Osteocyte (in vitro differentiated cells): Measurements from ENCODE around the gene LRRC4C. TPM values are rescaled to one million over a fixed set of nuclear protein-coding genes. Genes with fewer than 3 reads are reported as not detected.

Experiments
- DNase-seq: peaks from one replicate; pipeline ENCODE4 v3.0.0; 2021; ENCODE audit warnings: mixed read lengths; ENCODE audit not compliant: unreplicated experiment; ENCODE audit errors: extremely low spot score
- H3K27ac Mint-ChIP-seq: one replicate; pipeline ENCODE4 v1.8.0; 2021; ENCODE audit warnings: mild to moderate bottlenecking, mixed read lengths; ENCODE audit not compliant: unreplicated experiment
- H3K27me3 Mint-ChIP-seq: one replicate; pipeline ENCODE4 v1.8.0; 2021; ENCODE audit warnings: mixed read lengths; ENCODE audit not compliant: unreplicated experiment
- H3K36me3 Mint-ChIP-seq: one replicate; pipeline ENCODE4 v1.8.0; 2021; ENCODE audit warnings: mixed read lengths; ENCODE audit not compliant: unreplicated experiment
- H3K4me1 Mint-ChIP-seq: one replicate; pipeline ENCODE4 v1.8.0; 2021; ENCODE audit warnings: mixed read lengths; ENCODE audit not compliant: unreplicated experiment
- H3K4me3 Mint-ChIP-seq: one replicate; pipeline ENCODE4 v1.8.0; 2021; ENCODE audit warnings: mild to moderate bottlenecking, moderate library complexity, mixed read lengths; ENCODE audit not compliant: unreplicated experiment
- H3K9me3 Mint-ChIP-seq: one replicate; pipeline ENCODE4 v1.8.0; 2021; ENCODE audit warnings: mixed read lengths; ENCODE audit not compliant: unreplicated experiment
- CTCF ChIP-seq: fragments of 200-600 bp; sonication (generic); IDR thresholded peaks from 2 replicates; pipeline ENCODE4 v1.5.0; 2021; ENCODE audit warnings: antibody characterized with exemption, mild to moderate bottlenecking, moderate library complexity
- total RNA-seq: library from RNA; stranded (reverse); gene quantifications from 2 replicates; pipeline ENCODE4 v1.2.1, GENCODE V29; 2021

The LRRC4C gene
- total RNA-seq, 1 donor from 2014 or later: 0.16 TPM

DNA sequence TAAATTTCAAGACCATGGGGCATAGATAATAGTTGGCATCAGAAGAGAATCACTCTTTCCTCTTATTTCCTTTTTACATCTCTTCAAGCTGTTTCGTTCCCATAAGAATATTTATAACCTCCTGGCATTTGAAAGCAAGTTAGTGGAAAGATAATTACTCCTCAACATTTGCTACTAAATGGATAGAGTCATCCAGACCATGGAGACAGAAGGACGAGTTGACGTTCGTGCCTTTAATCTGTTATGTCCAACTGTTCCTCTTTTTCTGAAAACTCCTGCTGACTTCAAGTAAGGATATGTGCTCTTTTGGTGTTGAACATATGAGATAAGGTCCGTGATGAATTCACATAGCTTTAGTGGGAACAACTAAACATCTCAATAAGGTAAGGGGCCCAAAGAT lies 414.2 kb downstream of the LRRC4C start:
- no peaks in the 10 kb centered on the region for H3K27me3 Mint-ChIP-seq
- TF ChIP-seq CTCF: no peak
- H3K36me3 Mint-ChIP-seq: no peaks in the 10 kb centered on the region
- peaks cover 23% of the 10 kb centered on the region for H3K9me3 Mint-ChIP-seq
- H3K4me3 Mint-ChIP-seq: no peak overlapping the region
- H3K4me1 Mint-ChIP-seq: no peaks in the 10 kb centered on the region
- no peak overlapping the region for H3K27ac Mint-ChIP-seq
- no peak for DNase-seq

GRCh38 chr11:41044747-41045146 lies 414.7 kb downstream of the LRRC4C start:
- H3K9me3 Mint-ChIP-seq: peaks cover 26% of the 10 kb centered on the region
- TF ChIP-seq CTCF: no peak
- H3K27ac Mint-ChIP-seq: no peak overlapping the region
- no peaks in the 10 kb centered on the region for H3K36me3 Mint-ChIP-seq
- H3K27me3 Mint-ChIP-seq: no peaks in the 10 kb centered on the region
- DNase-seq: no peak
- no peak overlapping the region for H3K4me3 Mint-ChIP-seq
- H3K4me1 Mint-ChIP-seq: no peaks in the 10 kb centered on the region

GRCh38 chr11:41042688-41043087 lies 416.8 kb downstream of the LRRC4C start:
- H3K9me3 Mint-ChIP-seq: peaks cover 15% of the 10 kb centered on the region
- H3K27me3 Mint-ChIP-seq: no peaks in the 10 kb centered on the region
- no peak overlapping the region for H3K27ac Mint-ChIP-seq
- no peak for TF ChIP-seq CTCF
- H3K4me1 Mint-ChIP-seq: no peaks in the 10 kb centered on the region
- DNase-seq: no peak
- H3K36me3 Mint-ChIP-seq: no peaks in the 10 kb centered on the region
- H3K4me3 Mint-ChIP-seq: no peak overlapping the region

GRCh38 chr11:41040474-41040873 lies 419.0 kb downstream of the LRRC4C start:
- Mint-ChIP-seq H3K4me1 (no peaks in the 10 kb centered on the region), H3K4me3 (no peak overlapping the region), H3K27ac (no peak overlapping the region), H3K9me3 (peaks cover 14% of the 10 kb centered on the region), H3K27me3 (no peaks in the 10 kb centered on the region), H3K36me3 (no peaks in the 10 kb centered on the region)
- TF ChIP-seq CTCF: no peak
- DNase-seq: no peak

DNA sequence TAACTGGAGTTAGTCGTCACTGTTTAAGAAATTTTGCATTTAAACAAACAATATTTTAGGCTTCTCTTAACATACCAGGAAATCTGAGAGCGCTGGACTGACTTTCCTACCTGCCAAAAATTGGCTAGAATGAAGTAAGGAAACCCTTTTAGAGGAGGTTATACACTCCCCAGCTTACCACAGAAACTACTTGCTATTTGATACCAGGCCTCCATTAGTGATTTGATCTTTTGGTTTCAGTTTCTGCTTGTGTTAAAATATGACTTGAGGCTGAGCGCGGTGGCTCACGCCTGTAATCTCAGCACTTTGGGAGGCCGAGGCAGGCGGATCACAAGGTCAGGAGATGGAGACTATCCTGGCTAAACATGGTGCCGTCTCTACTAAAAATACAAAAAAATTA lies 419.9 kb downstream of the LRRC4C start:
- Mint-ChIP-seq H3K36me3 (no peaks in the 10 kb centered on the region), H3K27ac (no peak overlapping the region), H3K4me1 (no peaks in the 10 kb centered on the region), H3K9me3 (peaks cover 14% of the 10 kb centered on the region), H3K27me3 (no peaks in the 10 kb centered on the region), H3K4me3 (no peak overlapping the region)
- no peak for TF ChIP-seq CTCF
- DNase-seq: no peak
